HUDEP-2 (cell line): ENCODE results near the gene PRELID1.
"Not testable (repeated sequence)": the region's sequence is repeated elsewhere in the genome, so short reads cannot be mapped to it uniquely, and the experiment has no call there.

ENCODE experiments used
- DNase-seq, 76 experiments: peaks; one replicate each; lab custom pipeline; 2025; ENCODE audit not compliant: unreplicated experiment in 76 of 76; lab: John Stamatoyannopoulos, UW

The PRELID1 gene

GRCh38 chr5:177297922-177298321 lies 5.7 kb upstream of the PRELID1 start:
- no peak for DNase-seq

- no peak for DNase-seq
Observed at GRCh38 chr5:177299697-177300096, 3.9 kb upstream of the PRELID1 start.

- peak in 3 of 76 experiments; percentile 4 to 11 (median 11) for DNase-seq
Observed at GRCh38 chr5:177300236-177300880, 3.2 kb upstream of the PRELID1 start.

- no peak for DNase-seq
Observed at GRCh38 chr5:177300951-177301350, 2.6 kb upstream of the PRELID1 start.

GRCh38 chr5:177301503-177302165 lies 2.0 kb upstream of the PRELID1 start:
- DNase-seq = no peak

- DNase-seq = peak in 8 of 76 experiments; percentile 13 to 46 (median 18)
Observed at GRCh38 chr5:177302354-177303110, 1.1 kb upstream of the PRELID1 start.

GRCh38 chr5:177303925-177304391 lies 359 bp downstream of the PRELID1 start:
- DNase-seq = peak in 3 of 76 experiments; percentile 41 to 50 (median 48)

- peak in 3 of 76 experiments; percentile 23 to 38 (median 30) for DNase-seq
Observed at GRCh38 chr5:177304392-177305119, 957 bp downstream of the PRELID1 start.

- not testable (repeated sequence) for DNase-seq
Observed at GRCh38 chr5:177306103-177306640, 2.6 kb downstream of the PRELID1 start.

- no peak for DNase-seq
Observed at GRCh38 chr5:177306674-177307543, 3.3 kb downstream of the PRELID1 start.

GRCh38 chr5:177307544-177308363 lies 4.2 kb downstream of the PRELID1 start:
- no peak for DNase-seq

GRCh38 chr5:177308740-177309139 lies 5.1 kb downstream of the PRELID1 start:
- no peak for DNase-seq

- peak in 71 of 76 experiments; percentile 27 to 84 (median 69) for DNase-seq
Observed at GRCh38 chr5:177309351-177310191, 6.0 kb downstream of the PRELID1 start.

GRCh38 chr5:177310332-177310731 lies 6.7 kb downstream of the PRELID1 start:
- DNase-seq = no peak

GRCh38 chr5:177310757-177311391 lies 7.3 kb downstream of the PRELID1 start:
- DNase-seq = peak in 17 of 76 experiments; percentile 6 to 52 (median 18)

- peak in 9 of 76 experiments; percentile 16 to 50 (median 43) for DNase-seq
Observed at GRCh38 chr5:177311392-177311722, 7.8 kb downstream of the PRELID1 start.
